ENCODE results near the gene RASD2. TPM values are rescaled to one million over a fixed set of nuclear protein-coding genes. Genes with fewer than 3 reads are reported as not detected.

The RASD2 gene
- total and polyA plus RNA-seq, 2 donors (not counting 1 experiment from before 2014, with no cell fraction given), result 0.07 TPM; not detected in 1

DNA sequence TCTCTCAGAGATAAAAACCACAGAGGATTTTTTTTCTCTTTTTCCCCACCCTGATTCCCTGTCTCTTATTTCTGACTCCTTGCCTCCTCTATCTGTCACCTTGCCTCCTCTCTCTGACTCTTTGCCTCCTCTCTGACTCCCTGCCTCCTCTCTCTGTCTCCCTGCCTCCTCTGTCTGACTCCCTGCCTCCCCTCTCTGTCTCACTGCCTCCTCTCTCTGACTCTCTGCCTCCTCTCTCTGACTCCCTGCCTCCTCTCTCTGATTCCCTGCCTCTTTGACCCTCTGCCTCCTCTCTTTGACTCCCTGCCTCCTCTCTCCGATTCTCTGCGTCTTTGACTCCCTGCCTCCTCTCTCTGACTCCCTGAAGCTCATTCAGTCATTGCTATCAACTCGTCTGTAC lies 3.1 kb downstream of the RASD2 start:
- peaks cover 47% of the 10 kb centered on the region for H3K27me3 Mint-ChIP-seq
- no peak overlapping the region for H3K27ac Mint-ChIP-seq
- Histone ChIP-seq H3K4me3 (ENCODE audit: control extremely low read depth in 1 of 5, extremely low read depth in 1 of 5, insufficient read depth in 1 of 5, low read depth in 2 of 5, low read length in 4 of 5) (no peak overlapping the region), H3K4me2 (replicated peaks; ENCODE audit: low read depth, low read length, poor library complexity, severe bottlenecking) (no peak overlapping the region), H3K9me3 (ENCODE audit: control extremely low read depth in 1 of 3, control insufficient read depth in 2 of 3, insufficient read depth in 1 of 3, low read length in 2 of 3) (peaks cover 0 to 6% (median 0%) of the 10 kb centered on the region in 3 donors), H2AFZ (ENCODE audit: insufficient read depth, low read depth, low read length, poor library complexity, severe bottlenecking) (no peak overlapping the region), H3K36me3 (replicated peaks in 1 of 2; ENCODE audit: control extremely low read depth in 1 of 2, control insufficient read depth in 1 of 2, extremely low read depth in 1 of 2, insufficient read depth in 2 of 2, low read length in 1 of 2) (no peaks in the 10 kb centered on the region), H3K9ac (ENCODE audit: low read length) (no peak overlapping the region), H3K27me3 (replicated peaks in 1 of 4; ENCODE audit: control extremely low read depth in 1 of 4, control insufficient read depth in 3 of 4, insufficient read depth in 4 of 4, low read length in 3 of 4) (peaks cover 0 to 45% (median 27%) of the 10 kb centered on the region in 4 experiments), H4K20me1 (ENCODE audit: control insufficient read depth, insufficient read depth, low read length, poor library complexity, severe bottlenecking) (no peaks in the 10 kb centered on the region), H3K27ac (ENCODE audit: low read length in 2 of 2) (no peak overlapping the region), H3K79me2 (ENCODE audit: control insufficient read depth, insufficient read depth, low read length) (no peaks in the 10 kb centered on the region), H3K4me1 (ENCODE audit: control insufficient read depth in 2 of 2, insufficient read depth in 2 of 2, low read length in 2 of 2) (peaks cover 18 to 21% of the 10 kb centered on the region in 2 donors)
- ChIA-PET CTCF (no interaction called here), POLR2A (no interaction called here)
- intact Hi-C loops (cut with micrococcal nuclease), result no loop called here
- H3K4me3 Mint-ChIP-seq, result no peak overlapping the region
- no peaks in the 10 kb centered on the region for H3K9me3 Mint-ChIP-seq (ENCODE audit: insufficient read depth)
- 90% methylated on average over 2 of the region's 3 CpGs for WGBS (ENCODE audit: insufficient coverage)
- TF ChIP-seq EZH2 (IDR thresholded peaks at IDR 0.05; ENCODE audit: borderline replicate concordance, insufficient read depth, low read depth, low read length, poor library complexity, severe bottlenecking), result no peak
- TF ChIP-seq, protein P1, sequence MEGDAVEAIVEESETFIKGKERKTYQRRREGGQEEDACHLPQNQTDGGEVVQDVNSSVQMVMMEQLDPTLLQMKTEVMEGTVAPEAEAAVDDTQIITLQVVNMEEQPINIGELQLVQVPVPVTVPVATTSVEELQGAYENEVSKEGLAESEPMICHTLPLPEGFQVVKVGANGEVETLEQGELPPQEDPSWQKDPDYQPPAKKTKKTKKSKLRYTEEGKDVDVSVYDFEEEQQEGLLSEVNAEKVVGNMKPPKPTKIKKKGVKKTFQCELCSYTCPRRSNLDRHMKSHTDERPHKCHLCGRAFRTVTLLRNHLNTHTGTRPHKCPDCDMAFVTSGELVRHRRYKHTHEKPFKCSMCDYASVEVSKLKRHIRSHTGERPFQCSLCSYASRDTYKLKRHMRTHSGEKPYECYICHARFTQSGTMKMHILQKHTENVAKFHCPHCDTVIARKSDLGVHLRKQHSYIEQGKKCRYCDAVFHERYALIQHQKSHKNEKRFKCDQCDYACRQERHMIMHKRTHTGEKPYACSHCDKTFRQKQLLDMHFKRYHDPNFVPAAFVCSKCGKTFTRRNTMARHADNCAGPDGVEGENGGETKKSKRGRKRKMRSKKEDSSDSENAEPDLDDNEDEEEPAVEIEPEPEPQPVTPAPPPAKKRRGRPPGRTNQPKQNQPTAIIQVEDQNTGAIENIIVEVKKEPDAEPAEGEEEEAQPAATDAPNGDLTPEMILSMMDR (IDR thresholded peaks at IDR 0.05), result no peak
- peaks cover 7% of the 10 kb centered on the region for H3K4me1 Mint-ChIP-seq
- ATAC-seq (ENCODE audit: low read depth) (no peak), DNase-seq (no peak)

DNA sequence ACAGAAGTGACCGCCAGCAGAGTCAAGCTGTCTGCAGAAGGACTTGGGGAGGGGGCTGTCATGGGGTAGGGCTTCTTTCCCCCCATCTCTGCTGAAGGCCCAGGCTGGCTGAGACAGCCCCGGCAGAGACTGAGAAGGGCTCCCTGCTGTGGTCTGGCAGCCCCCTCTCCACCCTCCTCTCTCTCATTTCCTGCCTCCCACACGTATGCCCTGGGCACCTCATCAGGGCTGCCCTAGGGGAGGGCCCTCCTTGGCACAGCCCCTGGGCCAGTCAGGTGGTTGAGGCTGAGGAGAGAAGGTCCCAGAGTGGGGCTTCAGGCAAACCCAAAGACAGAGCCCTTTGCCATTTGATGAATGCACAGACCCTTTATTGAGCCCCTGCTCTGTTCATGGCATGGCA lies 3.6 kb downstream of the RASD2 start:
- DNase-seq (no peak), ATAC-seq (ENCODE audit: low read depth) (no peak)
- TF ChIP-seq EZH2 (IDR thresholded peaks at IDR 0.05; ENCODE audit: borderline replicate concordance, insufficient read depth, low read depth, low read length, poor library complexity, severe bottlenecking), result no peak
- TF ChIP-seq, protein P1 (IDR thresholded peaks at IDR 0.05), result no peak
- Histone ChIP-seq H3K79me2 (ENCODE audit: control insufficient read depth, insufficient read depth, low read length) (no peaks in the 10 kb centered on the region), H2AFZ (ENCODE audit: insufficient read depth, low read depth, low read length, poor library complexity, severe bottlenecking) (no peak overlapping the region), H4K20me1 (ENCODE audit: control insufficient read depth, insufficient read depth, low read length, poor library complexity, severe bottlenecking) (no peaks in the 10 kb centered on the region), H3K4me2 (replicated peaks; ENCODE audit: low read depth, low read length, poor library complexity, severe bottlenecking) (no peak overlapping the region), H3K27me3 (replicated peaks in 1 of 4; ENCODE audit: control extremely low read depth in 1 of 4, control insufficient read depth in 3 of 4, insufficient read depth in 4 of 4, low read length in 3 of 4) (peaks cover 0 to 40% (median 25%) of the 10 kb centered on the region in 4 experiments), H3K27ac (ENCODE audit: low read length in 2 of 2) (no peak overlapping the region), H3K4me1 (ENCODE audit: control insufficient read depth in 2 of 2, insufficient read depth in 2 of 2, low read length in 2 of 2) (peaks cover 18 to 20% of the 10 kb centered on the region in 2 donors), H3K4me3 (ENCODE audit: control extremely low read depth in 1 of 5, extremely low read depth in 1 of 5, insufficient read depth in 1 of 5, low read depth in 2 of 5, low read length in 4 of 5) (no peak overlapping the region), H3K9me3 (ENCODE audit: control extremely low read depth in 1 of 3, control insufficient read depth in 2 of 3, insufficient read depth in 1 of 3, low read length in 2 of 3) (peaks cover 0 to 4% (median 0%) of the 10 kb centered on the region in 3 donors), H3K9ac (ENCODE audit: low read length) (no peak overlapping the region), H3K36me3 (replicated peaks in 1 of 2; ENCODE audit: control extremely low read depth in 1 of 2, control insufficient read depth in 1 of 2, extremely low read depth in 1 of 2, insufficient read depth in 2 of 2, low read length in 1 of 2) (no peaks in the 10 kb centered on the region)
- intact Hi-C loops (cut with micrococcal nuclease), result no loop called here
- Mint-ChIP-seq H3K4me1 (peaks cover 7% of the 10 kb centered on the region), H3K27me3 (peaks cover 46% of the 10 kb centered on the region), H3K4me3 (no peak overlapping the region), H3K27ac (no peak overlapping the region), H3K9me3 (ENCODE audit: insufficient read depth) (no peaks in the 10 kb centered on the region)
- ChIA-PET POLR2A (no interaction called here), CTCF (no interaction called here)
- 0% methylated on average over 1 of the region's 3 CpGs for WGBS (ENCODE audit: insufficient coverage)

All from B cell (primary cell).